GM18502 (cell line): ENCODE data around the gene DAZAP2.
"Not testable (repeated sequence)": the region's sequence is repeated elsewhere in the genome, so short reads cannot be mapped to it uniquely, and the experiment has no call there.

Experiments used
- ATAC-seq: cut with Tn5 transposase; IDR thresholded peaks from one replicate; pipeline ENCODE4 v1.9.1; 2021; ENCODE audit warnings: mild to moderate bottlenecking; ENCODE audit not compliant: unreplicated experiment, poor library complexity

Gene DAZAP2

DNA sequence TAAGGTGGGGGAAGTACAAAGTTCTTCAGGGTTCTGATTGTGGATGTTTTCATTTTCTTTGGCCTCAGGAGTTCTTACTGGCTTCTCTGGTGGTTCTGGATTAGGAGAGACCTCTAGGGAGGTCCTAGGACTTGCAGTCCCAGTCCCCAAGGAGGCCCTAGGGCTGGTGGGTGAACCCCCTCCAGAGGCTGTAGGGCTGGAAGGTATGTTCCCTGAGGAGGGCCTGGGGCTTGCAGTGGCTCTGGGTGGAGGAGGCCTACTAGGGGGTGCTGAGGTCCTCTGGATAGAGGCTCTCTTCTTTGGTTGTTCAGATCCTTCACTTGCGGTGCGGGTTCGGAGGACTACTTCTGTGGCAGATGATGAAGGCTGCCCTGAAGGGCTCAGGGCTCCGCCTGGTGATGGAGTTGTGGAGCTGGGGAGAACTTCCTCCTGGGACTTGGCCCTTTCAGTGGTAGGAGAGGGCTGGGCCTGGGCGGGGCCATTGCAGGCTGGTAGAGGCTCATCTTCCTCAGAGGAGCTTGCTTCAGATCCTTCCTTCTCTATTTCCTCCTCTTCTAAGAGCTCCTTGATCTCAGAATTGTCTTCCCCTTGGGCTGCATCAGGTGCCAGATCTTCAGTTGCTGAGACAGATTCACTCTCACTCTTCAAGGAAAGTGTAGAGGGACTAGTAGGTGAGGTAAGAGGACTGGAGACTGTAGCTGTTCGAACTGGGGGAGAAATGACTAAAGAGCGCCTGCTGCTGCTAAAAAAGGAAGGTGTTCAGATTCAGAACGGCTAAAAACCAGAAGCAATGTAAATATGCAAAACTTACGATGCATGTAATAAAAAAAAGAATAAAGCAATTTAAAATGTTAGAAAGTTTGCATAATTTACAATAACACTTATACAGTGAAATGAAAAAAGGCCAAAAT lies 53.2 kb downstream of the DAZAP2 start:
- not testable (repeated sequence) for ATAC-seq
